Ascending aorta (tissue), 2 donors: ENCODE measurements around the gene CTIF. TPM values are rescaled to one million over a fixed set of nuclear protein-coding genes. Genes with fewer than 3 reads are reported as not detected.

Experiments
- DNase-seq, 2 donors: peaks; one replicate each; pipeline ENCODE4 v3.0.0-alpha.2; 2019; ENCODE audit warnings: low spot score in 2 of 2
- H3K27ac ChIP-seq, 2 donors: fragments of 200-600 bp; sonication (generic); one replicate each; pipeline ENCODE4 v1.5.1; 2016 to 2017; ENCODE audit warnings: mild to moderate bottlenecking in 1 of 2
- H3K27me3 ChIP-seq: fragments of 200-600 bp; sonication (generic); one replicate; pipeline ENCODE4 v1.5.1; 2017
- H3K36me3 ChIP-seq, 2 donors: fragments of 200-600 bp; sonication (generic); one replicate each; pipeline ENCODE4 v1.5.1; 2016
- H3K4me1 ChIP-seq, 2 donors: fragments of 200-600 bp; sonication (generic); one replicate each; pipeline ENCODE4 v1.5.1; 2016 to 2017; ENCODE audit warnings: mild to moderate bottlenecking in 1 of 2
- H3K4me3 ChIP-seq, 2 donors: fragments of 200-600 bp; sonication (generic); one replicate each; pipeline ENCODE4 v1.5.1; 2016 to 2017; ENCODE audit warnings: mild to moderate bottlenecking in 1 of 2
- H3K9me3 ChIP-seq, 2 donors: fragments of 200-600 bp; sonication (generic); one replicate each; pipeline ENCODE4 v1.5.1; 2016
- intact Hi-C: fragments of 100-400 bp; cut with DNase I; formaldehyde crosslinking; loops from one replicate; pipeline ENCODE4 v1.15.1; 2023
- total RNA-seq: library from RNA; depleted of rRNA; stranded (reverse); fragments of >200 nt; gene quantifications from one replicate; pipeline ENCODE4 v1.1.0, GENCODE V29; 2016
- TF ChIP-seq, protein P1 (sequence below), 3 experiments: fragments of 200-600 bp in 2 of 3; fragments of 450-650 bp in 1 of 3; sonication (generic) in 2 of 3; IDR thresholded peaks; one replicate each; pipeline ENCODE4 v1.5.1; 2016 to 2019; ENCODE audit warnings: antibody characterized with exemption in 3 of 3, mild to moderate bottlenecking in 1 of 3, moderate library complexity in 1 of 3

CTIF gene
- total RNA-seq, 1 donor from 2014 or later: 55.3 TPM

DNA sequence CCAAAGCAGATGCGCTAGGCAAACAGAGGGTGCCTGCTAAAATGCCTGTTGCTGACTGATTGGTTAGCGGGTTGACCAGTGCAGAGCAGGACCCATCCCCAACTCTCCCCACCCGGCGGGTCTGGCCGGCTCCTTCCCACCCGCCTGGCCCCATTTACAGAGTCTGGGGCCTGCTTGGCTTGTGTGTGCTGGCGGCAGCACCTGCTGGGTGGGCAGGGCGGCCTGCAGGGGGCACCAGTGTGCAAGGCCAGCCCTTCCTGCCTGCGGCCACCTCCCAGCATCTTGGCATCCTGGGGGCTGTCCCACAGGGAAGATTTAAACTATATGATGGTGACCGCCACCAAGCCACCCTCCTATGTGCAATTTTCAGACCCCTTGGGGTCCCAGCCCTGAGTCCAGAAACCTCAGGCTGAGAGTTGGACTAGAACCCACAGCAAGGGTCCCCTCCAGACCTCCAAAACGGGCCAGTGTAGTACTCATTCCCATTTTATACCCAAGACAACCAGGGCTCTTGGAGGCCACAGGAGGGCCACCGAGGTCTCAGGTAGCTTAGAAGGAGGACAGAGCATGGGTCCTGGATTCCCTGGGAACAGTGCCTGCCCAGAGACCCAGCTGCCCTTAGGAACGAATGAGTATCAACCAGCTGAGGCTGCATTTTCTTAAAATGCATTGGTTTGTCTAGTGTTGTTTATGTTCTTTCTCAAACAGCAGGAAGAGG lies 238.4 kb downstream of the CTIF start:
- Histone ChIP-seq H3K36me3 (peaks cover 0 to 8% of the 10 kb centered on the region in 2 donors), H3K9me3 (no peaks in the 10 kb centered on the region), H3K27me3 (no peaks in the 10 kb centered on the region), H3K27ac (peak overlapping the region; percentile 94 to 95), H3K4me1 (peaks cover 17 to 44% of the 10 kb centered on the region in 2 donors), H3K4me3 (no peak overlapping the region)
- TF ChIP-seq, protein P1, sequence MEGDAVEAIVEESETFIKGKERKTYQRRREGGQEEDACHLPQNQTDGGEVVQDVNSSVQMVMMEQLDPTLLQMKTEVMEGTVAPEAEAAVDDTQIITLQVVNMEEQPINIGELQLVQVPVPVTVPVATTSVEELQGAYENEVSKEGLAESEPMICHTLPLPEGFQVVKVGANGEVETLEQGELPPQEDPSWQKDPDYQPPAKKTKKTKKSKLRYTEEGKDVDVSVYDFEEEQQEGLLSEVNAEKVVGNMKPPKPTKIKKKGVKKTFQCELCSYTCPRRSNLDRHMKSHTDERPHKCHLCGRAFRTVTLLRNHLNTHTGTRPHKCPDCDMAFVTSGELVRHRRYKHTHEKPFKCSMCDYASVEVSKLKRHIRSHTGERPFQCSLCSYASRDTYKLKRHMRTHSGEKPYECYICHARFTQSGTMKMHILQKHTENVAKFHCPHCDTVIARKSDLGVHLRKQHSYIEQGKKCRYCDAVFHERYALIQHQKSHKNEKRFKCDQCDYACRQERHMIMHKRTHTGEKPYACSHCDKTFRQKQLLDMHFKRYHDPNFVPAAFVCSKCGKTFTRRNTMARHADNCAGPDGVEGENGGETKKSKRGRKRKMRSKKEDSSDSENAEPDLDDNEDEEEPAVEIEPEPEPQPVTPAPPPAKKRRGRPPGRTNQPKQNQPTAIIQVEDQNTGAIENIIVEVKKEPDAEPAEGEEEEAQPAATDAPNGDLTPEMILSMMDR (IDR thresholded peaks at IDR 0.05): peak; percentile 92 to 96 (median 92)
- intact Hi-C loops: loop anchor here (2.0 to 10.0 kb wide), 4 partner anchors 100 to 638 kb away; no protein-coding TSS in a partner anchor
- peak in 1 of 2 donors; percentile 83 for DNase-seq

DNA sequence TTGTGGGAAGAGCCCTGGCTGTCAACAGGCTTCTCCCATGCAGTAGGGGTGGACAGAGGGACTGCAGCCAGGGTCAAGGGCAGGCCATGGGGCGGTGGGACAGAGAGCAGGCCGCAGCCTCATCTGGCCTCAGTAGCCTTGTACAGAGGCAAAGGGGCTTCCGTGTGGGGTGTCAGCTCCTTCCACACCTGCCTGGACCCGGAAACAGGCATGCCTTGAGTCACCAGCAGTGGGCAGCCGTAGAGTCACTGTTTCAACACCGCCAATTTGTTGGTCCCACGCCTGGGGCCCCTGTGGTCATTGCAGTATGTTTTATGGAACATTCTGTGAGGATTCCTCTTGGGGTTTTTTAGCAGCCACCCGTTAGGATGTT lies 238.9 kb downstream of the CTIF start:
- no peak for DNase-seq
- intact Hi-C loops: loop anchor here (2.0 to 10.0 kb wide), 4 partner anchors 101 to 637 kb away; no protein-coding TSS in a partner anchor
- Histone ChIP-seq H3K27me3 (no peaks in the 10 kb centered on the region), H3K4me3 (no peak overlapping the region), H3K36me3 (peaks cover 0 to 8% of the 10 kb centered on the region in 2 donors), H3K27ac (peak overlapping the region; percentile 94 to 95), H3K9me3 (no peaks in the 10 kb centered on the region), H3K4me1 (peaks cover 22 to 49% of the 10 kb centered on the region in 2 donors)
- TF ChIP-seq, protein P1 (IDR thresholded peaks at IDR 0.05): peak in 1 of 3 experiments; percentile 14

DNA sequence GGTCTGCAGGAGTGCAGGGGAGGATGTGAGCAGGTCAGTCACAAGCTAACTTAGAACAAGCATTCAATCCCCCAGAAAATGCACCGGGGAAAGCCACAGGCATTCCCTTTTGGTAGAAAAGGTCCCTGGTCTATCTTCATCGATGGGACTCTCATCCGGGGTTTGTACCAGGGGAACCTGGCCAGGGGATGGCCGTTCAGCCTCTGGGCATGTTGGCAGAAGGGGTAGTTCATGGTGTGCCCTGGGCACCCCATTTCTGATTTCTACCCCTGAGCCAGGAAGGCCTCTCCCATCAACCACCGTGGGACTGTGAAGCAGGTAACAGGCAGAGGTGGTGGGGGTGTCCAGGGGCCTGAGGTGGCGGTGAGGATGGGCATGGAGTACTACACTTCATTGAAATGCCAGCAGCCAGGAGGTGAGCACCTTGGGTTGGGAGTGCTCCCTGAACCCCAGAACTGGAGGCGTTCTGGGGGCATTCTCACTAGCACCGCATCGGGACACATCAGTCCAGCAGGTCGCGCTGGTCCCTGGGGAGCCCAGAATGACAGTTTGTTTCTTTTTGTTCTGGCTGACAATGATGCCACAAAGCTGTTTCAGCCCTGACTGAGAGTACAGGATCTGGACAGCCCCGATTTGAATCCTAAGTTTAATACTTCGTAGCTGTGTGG lies 239.6 kb downstream of the CTIF start:
- H3K4me3 ChIP-seq: no peak overlapping the region
- H3K27me3 ChIP-seq: no peaks in the 10 kb centered on the region
- intact Hi-C loops: loop anchor here (10.0 kb wide), 2 partner anchors 456 to 636 kb away; no protein-coding TSS in a partner anchor
- DNase-seq: no peak
- H3K9me3 ChIP-seq: no peaks in the 10 kb centered on the region
- TF ChIP-seq, protein P1 (IDR thresholded peaks at IDR 0.05): no peak
- H3K27ac ChIP-seq: peak overlapping the region; percentile 94 to 95
- peaks cover 0 to 7% of the 10 kb centered on the region in 2 donors for H3K36me3 ChIP-seq
- peaks cover 29 to 57% of the 10 kb centered on the region in 2 donors for H3K4me1 ChIP-seq

DNA sequence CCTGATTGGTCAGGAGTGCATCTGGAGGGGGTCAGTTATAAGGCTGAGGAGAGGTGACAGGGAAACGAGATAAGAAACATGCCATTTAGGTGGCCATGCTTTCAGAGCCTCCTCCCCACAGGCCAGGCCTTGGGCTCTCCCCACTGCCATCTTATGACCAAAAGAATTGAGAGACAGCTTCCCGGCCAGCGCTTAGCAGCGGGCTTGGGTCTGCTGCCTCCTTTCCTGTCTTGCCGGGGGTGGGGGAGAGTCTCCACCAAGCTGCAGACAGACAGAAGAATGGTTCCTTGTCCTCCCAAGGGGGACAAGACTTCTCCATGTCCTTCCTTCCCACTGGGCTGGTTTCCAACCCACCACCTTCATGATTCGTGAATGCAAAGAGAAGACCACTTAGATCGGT lies 240.6 kb downstream of the CTIF start:
- intact Hi-C loops: loop anchor here (10.0 kb wide), 2 partner anchors 455 to 635 kb away; no protein-coding TSS in a partner anchor
- Histone ChIP-seq H3K4me1 (peaks cover 35 to 67% of the 10 kb centered on the region in 2 donors), H3K27ac (peak overlapping the region; percentile 94 to 95), H3K27me3 (no peaks in the 10 kb centered on the region), H3K36me3 (no peaks in the 10 kb centered on the region), H3K9me3 (no peaks in the 10 kb centered on the region), H3K4me3 (no peak overlapping the region)
- DNase-seq: no peak
- TF ChIP-seq, protein P1 (IDR thresholded peaks at IDR 0.05): no peak

DNA sequence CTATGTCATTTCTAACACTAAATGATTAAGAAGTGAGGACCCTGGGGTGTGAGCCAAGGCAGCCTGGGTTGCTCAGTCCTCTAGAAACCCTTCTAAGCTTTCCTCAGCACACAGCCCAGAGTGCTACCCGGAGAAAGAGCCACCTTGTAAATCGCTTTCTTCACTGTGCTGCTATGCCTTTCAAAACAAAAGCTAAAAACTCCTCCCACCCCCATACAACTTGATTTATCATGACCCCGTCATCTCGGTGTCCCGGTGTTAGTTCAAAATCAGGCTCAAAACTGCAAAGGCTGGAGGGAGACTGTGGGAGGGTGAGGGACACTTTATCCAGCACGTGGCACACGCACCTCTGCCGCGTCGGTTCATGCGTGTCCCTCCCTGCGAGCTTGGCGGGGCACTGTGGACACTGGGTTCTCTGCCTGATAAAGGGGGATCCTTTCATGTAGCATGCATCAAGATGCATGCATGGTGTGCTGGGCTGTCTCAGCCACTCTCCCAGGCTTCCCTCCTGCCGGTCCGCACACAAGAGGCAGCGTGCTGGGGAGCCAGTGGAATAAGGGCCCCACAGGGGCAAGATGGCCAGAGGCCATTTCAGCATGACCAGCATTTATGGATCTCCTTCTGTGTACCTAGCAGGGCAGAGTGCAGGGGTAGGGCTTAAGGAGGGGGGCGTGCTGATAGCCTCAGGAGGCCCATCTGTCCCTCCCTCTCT lies 241.5 kb downstream of the CTIF start:
- peak in 1 of 2 donors; percentile 80 for DNase-seq
- TF ChIP-seq, protein P1 (IDR thresholded peaks at IDR 0.05): no peak
- intact Hi-C loops: loop anchor here (2.0 to 5.0 kb wide), 5 partner anchors 32 to 217 kb away; partner anchors contain the start of gene SMAD7
- Histone ChIP-seq H3K4me1 (peaks cover 39 to 75% of the 10 kb centered on the region in 2 donors), H3K27me3 (no peaks in the 10 kb centered on the region), H3K27ac (peak overlapping the region; percentile 94 to 95), H3K4me3 (peak overlapping the region in 1 of 2 donors; percentile 26), H3K36me3 (no peaks in the 10 kb centered on the region), H3K9me3 (no peaks in the 10 kb centered on the region)
